GM12892 (cell line): ENCODE measurements around the gene MPHOSPH10.
A peak's percentile ranks its signal among the peaks of the same experiment; 100 is the strongest.
"Not testable (repeated sequence)": the region's sequence is repeated elsewhere in the genome, so short reads cannot be mapped to it uniquely, and the experiment has no call there.

Experiments used
- DNase-seq: peaks from one replicate; pipeline ENCODE4 v3.0.0; 2011; ENCODE audit not compliant: insufficient read length
- FAIRE-seq: peaks from 2 replicates; lab custom pipeline; 2011; peaks lifted over from hg19 to GRCh38; lab: Jason Lieb, UNC
- POLR2A ChIP-seq: IDR thresholded peaks from 2 replicates; pipeline ENCODE4 v1.6.1; 2011; ENCODE audit warnings: low read depth, low read length, control low read depth
- POLR2AphosphoS5 ChIP-seq: IDR thresholded peaks from 2 replicates; pipeline ENCODE4 v1.6.1; 2011; ENCODE audit warnings: low read depth, low read length, control low read depth
- TAF1 ChIP-seq: IDR thresholded peaks from 2 replicates; pipeline ENCODE4 v1.6.1; 2011; ENCODE audit warnings: low read depth, mild to moderate bottlenecking, control low read depth, low read length, borderline replicate concordance

Gene MPHOSPH10

DNA sequence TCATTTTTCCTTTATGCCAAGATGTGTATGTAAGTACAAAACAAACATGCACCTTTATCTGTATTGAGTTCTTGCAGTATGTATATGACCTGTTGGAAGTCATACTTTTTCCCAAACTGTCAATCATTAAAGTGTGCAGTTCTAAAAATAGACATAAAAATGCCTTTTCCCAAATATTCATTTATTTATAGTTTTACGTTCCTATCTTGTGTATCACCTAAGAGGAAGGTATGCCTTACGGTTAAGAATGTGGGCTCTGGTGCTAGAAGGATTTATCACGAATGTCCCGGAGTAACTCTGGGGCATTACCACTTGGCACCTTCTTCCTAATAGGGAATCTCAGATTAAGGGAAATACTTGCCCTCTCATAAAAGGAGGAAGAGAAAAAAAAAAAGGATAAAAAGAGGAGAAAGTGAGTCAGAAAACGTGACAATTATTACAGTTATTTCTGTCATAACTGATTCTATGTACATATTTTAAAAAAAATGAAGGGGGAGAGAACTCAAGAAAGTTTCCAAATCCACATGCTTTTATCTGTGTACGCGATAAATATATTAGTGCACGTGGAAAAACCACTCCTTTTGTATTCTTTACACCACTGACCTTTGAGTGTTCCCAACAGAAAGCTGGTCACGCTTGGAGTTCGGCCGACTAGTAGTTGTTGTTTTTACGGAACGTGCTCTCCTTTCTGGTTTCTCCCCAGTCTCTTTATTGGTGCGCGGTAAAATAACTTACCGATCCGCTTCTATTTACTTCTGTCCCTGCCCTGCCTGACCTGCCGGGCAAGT is 1.1 kb upstream of the MPHOSPH10 start:
- TF ChIP-seq TAF1 (no peak), POLR2A (no peak), POLR2AphosphoS5 (no peak)
- DNase-seq = no peak
- FAIRE-seq = peak; percentile 38

DNA sequence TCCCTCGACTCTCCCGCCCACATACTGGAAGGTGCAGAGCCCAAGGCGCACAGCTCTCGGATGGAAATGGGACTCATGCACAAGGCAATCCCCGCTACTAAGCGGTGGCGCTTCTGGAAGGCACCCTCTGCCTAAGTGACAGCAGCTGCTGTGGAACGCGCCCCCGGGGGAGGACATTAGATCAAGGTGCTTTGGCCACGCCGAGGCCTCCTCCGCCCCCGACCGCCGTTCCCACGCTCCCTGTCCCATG is 607 bp upstream of the MPHOSPH10 start:
- no peak for DNase-seq
- FAIRE-seq = no peak
- TF ChIP-seq TAF1 (no peak), POLR2A (no peak), POLR2AphosphoS5 (no peak)

DNA sequence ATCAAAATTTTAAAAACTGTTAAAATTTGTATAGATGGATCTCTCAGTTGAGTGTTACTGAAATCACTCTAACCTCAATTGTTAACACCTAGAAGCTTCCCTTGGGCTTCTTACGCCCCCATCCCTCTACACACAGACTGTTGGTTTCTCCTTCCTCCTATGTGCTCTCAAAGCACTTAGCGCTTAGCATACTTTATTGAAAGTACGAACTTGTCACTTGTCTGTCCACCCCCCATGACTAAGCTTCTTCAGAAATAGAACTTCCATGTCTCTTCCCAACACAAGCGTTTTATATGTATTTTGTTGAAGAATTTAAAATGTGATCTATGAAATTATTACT is 441 bp downstream of the MPHOSPH10 start:
- DNase-seq = no peak
- TF ChIP-seq TAF1 (no peak), POLR2AphosphoS5 (no peak), POLR2A (no peak)
- no peak for FAIRE-seq

DNA sequence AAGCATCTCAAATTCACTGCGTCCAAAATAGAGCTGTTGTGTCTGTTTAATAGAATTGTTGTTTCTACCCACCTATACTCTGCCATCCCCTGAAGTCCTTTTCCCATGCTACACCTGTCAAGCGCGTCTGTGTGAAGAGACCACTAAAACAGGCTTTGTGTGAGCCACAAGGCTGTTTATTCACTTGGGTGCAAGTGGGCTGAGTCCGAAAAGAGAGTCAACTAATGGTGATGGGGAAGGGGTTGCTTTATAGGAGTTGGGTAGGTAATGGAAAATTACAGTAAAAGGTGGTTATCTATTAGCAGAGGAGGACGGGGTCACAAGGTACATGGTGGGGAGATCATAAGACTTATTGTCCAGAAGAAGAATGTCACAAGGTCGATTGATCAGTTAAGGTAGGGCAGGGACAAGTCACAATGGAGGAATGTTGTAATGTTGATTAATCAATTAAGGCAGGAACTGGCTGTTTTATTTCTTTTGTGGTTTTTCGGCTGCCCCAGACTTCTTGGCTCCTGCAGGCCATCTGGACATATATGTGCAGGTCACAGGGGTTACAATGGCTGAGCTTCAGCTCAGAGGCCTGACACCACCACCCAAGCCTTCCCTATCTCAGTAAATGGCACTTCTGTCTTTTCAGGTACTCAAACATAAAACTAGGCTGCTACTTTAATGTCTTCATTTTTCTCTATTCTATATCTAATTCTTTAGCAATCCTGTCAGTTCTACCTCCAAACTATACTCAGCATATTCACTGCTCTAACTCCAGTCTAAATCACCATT is 1.1 kb downstream of the MPHOSPH10 start:
- FAIRE-seq, DNase-seq: not testable (repeated sequence)

DNA sequence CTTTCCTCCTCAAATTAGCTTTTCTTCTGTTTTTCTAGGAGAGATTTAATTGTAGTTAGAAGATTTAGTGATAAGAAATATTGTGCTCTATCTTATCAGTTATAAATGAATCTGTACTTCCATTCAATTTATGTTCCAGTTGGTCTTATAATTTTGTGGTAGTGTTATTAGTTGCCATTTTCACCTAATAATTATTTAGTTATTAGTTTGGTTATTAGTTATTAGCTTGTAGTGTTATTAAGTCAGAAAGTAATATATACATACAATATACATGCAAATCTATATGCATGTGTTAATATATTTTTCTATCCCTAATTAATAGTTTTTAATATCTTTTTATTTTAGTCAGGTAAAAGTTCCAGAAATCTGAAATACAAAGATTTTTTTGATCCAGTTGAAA is 3.2 kb downstream of the MPHOSPH10 start:
- TF ChIP-seq POLR2A (no peak), TAF1 (no peak), POLR2AphosphoS5 (no peak)
- FAIRE-seq = no peak

DNA sequence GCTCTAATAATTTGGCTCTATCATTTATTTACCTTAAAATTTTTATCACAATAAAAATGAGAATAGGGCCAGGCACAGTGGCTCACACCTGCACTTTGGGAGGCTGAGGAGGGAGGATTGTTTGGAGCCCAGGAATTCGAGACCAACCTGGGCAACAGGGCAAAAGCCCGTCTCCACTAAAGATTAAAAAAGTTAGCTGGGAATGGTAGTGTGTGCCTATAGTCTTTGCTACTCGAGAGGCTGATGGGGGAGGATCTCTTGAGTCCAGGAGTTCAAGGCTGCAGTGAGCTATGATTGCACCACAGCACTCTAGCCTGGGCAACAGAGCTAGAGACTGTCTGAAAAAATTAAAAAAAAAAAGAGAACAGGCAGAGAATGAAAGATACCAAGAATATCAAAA is 5.7 kb downstream of the MPHOSPH10 start:
- FAIRE-seq = no peak
- no peak for TF ChIP-seq TAF1
- TF ChIP-seq POLR2A = no peak
- TF ChIP-seq POLR2AphosphoS5 = no peak
- DNase-seq = no peak

More for the DNA sequence above, 3.2 kb downstream of the MPHOSPH10 start:
- no peak for DNase-seq

DNA sequence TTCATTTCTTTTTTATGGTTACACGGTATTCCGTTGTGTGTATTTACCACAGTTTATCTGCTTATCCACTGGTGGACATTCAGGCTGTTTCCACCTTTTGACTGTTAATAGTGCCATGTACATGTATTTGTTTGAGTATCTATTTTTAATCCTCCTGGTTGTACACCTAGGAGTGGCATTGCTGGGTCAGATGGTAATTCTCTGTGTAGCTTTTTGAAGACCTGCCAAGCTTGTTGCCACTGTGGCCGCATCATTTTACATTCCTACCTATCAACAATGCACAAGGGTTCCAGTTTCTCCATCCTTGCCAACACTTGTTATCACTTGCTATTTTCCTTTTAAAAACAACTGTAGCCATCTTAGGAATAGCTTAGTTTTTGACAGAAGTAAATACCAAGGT is 13.3 kb downstream of the MPHOSPH10 start:
- no peak for DNase-seq
- FAIRE-seq = no peak
- TF ChIP-seq POLR2AphosphoS5 = no peak
- no peak for TF ChIP-seq TAF1
- TF ChIP-seq POLR2A = no peak

DNA sequence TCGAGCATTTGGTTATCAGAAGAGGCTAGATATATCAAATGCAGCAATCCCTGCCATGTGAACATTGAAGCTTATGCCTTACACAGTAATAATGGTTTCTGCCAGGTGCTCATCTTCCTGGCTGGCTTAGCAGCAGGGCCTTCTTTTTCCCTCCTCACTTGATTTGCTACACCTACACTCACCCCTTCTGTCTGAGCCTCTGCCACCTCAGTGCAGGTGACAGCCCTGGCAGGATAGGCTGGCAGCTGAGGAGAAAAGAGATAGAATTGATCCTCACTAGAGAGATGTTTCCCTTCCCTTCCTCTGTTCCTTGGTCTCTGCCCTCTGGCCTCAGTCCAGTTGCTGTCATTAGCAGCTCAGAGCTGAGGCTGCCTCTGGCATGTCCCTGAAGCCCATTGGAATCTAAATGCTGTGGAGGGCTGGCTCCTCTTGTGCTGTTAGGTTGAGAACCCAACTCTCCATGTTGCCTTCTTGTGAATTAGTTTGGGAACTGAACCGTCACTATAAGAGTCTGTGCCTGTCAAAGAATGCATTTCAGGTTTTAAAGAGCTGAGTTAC is 18.2 kb downstream of the MPHOSPH10 start:
- TF ChIP-seq TAF1 (no peak), POLR2A (no peak), POLR2AphosphoS5 (no peak)
- no peak for FAIRE-seq
- DNase-seq = no peak

DNA sequence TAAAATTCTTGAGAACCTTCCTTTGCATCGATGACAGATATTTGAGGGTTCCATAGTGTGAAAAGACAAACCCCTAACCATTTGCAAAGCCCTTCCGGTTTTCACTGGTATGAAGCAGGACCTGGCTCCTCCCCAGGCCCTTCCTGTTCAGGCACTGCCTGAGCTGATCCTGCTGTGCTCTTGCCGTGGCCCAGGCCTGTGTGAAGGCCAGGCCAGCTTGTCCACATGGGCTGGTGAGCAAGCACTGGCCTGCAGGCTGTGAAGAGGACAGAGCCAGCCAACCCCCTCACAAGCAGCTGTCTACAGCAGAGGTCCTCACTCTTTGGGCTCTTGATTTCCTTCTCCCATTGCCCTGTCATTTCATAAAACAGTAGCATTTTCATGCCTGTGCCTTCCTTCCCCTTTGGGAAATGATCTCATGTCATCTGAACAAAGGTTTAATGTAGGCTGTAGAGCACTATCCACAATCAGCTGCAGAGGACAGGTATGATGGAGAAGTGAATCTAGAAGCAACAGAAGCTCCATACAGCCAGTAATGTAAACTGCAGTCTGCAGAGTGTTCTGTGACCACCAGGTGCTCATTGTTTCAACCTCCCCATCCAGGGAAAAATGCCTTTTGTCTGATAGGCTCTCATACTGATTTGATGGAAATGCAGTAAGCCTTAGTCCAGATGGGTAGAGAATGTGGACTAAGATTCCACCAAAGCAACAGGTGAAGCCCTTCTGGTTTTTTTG is 19.8 kb downstream of the MPHOSPH10 start:
- TF ChIP-seq POLR2A (no peak), POLR2AphosphoS5 (no peak; the same call in 1 of the 2 replicates), TAF1 (no peak)
- DNase-seq (no peak), FAIRE-seq (no peak)

DNA sequence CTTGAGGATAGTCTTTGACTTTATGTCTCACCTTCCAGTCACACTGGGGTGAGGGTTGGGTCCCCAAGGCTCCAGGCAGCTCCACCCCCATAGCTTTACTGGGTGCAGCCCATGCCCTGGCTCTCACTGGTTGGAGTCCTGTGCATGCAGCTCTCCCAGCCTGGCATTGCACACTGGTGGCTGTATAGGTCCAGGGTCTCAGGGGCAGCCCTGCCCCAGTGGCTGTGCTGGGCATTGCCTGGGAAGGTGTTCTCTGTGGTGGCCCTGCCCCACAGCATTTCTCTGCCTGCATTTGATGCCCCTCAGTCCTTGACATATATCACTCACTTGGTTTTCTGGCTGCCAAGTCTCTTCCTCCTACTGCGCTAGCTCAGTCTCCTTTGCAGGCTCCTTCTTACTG is 21.2 kb downstream of the MPHOSPH10 start:
- no peak for FAIRE-seq
- no peak for DNase-seq
- TF ChIP-seq POLR2A (no peak), TAF1 (no peak), POLR2AphosphoS5 (no peak)

DNA sequence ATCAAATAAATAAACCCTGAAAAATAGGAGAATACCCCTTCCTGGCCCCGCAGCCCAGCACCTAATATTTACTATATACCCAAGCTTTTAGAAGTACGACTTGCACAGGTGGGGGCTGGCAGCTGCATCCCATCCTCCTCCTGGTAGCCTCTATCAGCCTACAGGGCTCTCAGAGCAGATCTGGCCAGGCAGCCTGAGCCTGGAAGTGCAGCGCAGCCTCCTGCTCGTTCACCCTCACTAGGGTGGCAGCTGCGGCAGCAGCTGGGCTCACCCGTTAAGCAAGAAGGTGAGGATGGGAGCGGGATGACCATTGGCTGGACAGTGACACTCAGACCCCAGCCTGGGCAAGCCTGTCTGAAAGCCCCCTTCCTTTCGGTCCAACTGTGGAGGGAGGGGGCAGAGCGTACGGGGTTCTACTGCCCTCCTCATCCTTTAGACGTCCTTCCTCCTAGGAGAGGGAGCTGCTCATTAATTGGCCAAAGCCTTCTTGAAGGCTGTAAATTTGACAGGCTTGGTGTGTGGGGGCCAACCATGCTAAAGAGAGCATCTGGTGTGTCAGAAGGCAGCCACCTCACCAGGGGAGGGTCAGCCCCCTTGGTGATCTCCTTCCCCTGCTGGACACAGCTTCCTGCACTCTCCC is 23.3 kb downstream of the MPHOSPH10 start:
- no peak for DNase-seq
- no peak for FAIRE-seq
- no peak for TF ChIP-seq POLR2A
- TF ChIP-seq POLR2AphosphoS5 = no peak
- no peak for TF ChIP-seq TAF1
